ENCODE results near the gene FKRP. TPM values are rescaled to one million over a fixed set of nuclear protein-coding genes. Genes with fewer than 3 reads are reported as not detected.

The FKRP gene
- total RNA-seq, 1 experiment from 2014 or later: 19.4 TPM

- ChIA-PET POLR2A (no interaction called here), CTCF (interaction anchor here (1.0 kb wide), 1 partner anchor 85 kb away, joined by 3 read pairs; no protein-coding TSS in a partner anchor), RAD21 (ENCODE audit: low non-redundant PET in 1 of 2, low total read pairs in 2 of 2, uncharacterized antibody in 2 of 2, unreplicated experiment in 2 of 2) (interaction anchor here in 1 of 2 experiments (0.7 kb wide), 1 partner anchor 24 kb away, joined by 6 read pairs; no protein-coding TSS in a partner anchor)
- Histone ChIP-seq H4K20me1 (ENCODE audit: insufficient read depth) (no peaks in the 10 kb centered on the region), H3K9ac (ENCODE audit: low read length) (no peak overlapping the region), H3K4me1 (ENCODE audit: control insufficient read depth in 1 of 2, insufficient read depth in 2 of 2, low read length in 2 of 2) (peaks cover 6 to 16% of the 10 kb centered on the region in 2 experiments), H3K4me2 (ENCODE audit: low read length) (no peak overlapping the region), H3K9me3 (ENCODE audit: control insufficient read depth in 1 of 2, insufficient read depth in 1 of 2, low read depth in 1 of 2, low read length in 2 of 2) (no peaks in the 10 kb centered on the region), H2AFZ (ENCODE audit: low read depth, low read length, poor library complexity, severe bottlenecking) (no peak overlapping the region), H3K27ac (ENCODE audit: low read depth, low read length) (no peak overlapping the region), H3K27me3 (ENCODE audit: insufficient read depth, low read length) (no peaks in the 10 kb centered on the region), H3K9me2 (ENCODE audit: insufficient read depth) (no peaks in the 10 kb centered on the region), H3K79me2 (ENCODE audit: insufficient read depth, low read length) (no peaks in the 10 kb centered on the region), H3K36me3 (ENCODE audit: control insufficient read depth in 1 of 2, insufficient read depth in 2 of 2, low read length in 2 of 2) (peaks cover 0 to 2% of the 10 kb centered on the region in 2 experiments; a peak in 1 of 4 replicates), H3K4me3 (replicated peaks in 1 of 2; ENCODE audit: low read depth in 1 of 2, low read length in 2 of 2) (no peak overlapping the region)
- ATAC-seq (no peak), DNase-seq (ENCODE audit: low read depth, low spot score) (no peak)
- intact Hi-C loops (cut with micrococcal nuclease): no loop called here
- no peak for TF ChIP-seq CTCF (IDR thresholded peaks at IDR 0.05 in 2 of 3, conservative IDR thresholded peaks at IDR 0.05 in 1 of 3; ENCODE audit: borderline replicate concordance in 1 of 3, insufficient read depth in 1 of 3, low read depth in 2 of 3, low read length in 2 of 3)
- no peak for TF ChIP-seq SP1 (IDR thresholded peaks at IDR 0.05; ENCODE audit: low read depth)
- TF ChIP-seq TCF7L2 (IDR thresholded peaks at IDR 0.05; ENCODE audit: borderline replicate concordance, extremely low read depth, insufficient read depth, insufficient read length): no peak
- no peak for TF ChIP-seq EGR1 (IDR thresholded peaks at IDR 0.05; ENCODE audit: low read depth)
- TF ChIP-seq SRF (IDR thresholded peaks at IDR 0.05; ENCODE audit: low read depth): no peak
- no peak for TF ChIP-seq FOSL1 (IDR thresholded peaks at IDR 0.05; ENCODE audit: low read depth)
- no peak for TF ChIP-seq ZFX (IDR thresholded peaks at IDR 0.05)
- no peak for TF ChIP-seq YY1 (IDR thresholded peaks at IDR 0.05; ENCODE audit: extremely low read depth, insufficient replicate concordance, low read depth, low read length)
- TF ChIP-seq CEBPB (IDR thresholded peaks at IDR 0.05; ENCODE audit: low read depth): no peak
- TF ChIP-seq JUND (IDR thresholded peaks at IDR 0.05): no peak
- TF ChIP-seq EZH2phosphoT487 (IDR thresholded peaks at IDR 0.05; ENCODE audit: borderline replicate concordance): no peak
- no peak for TF ChIP-seq ELF1 (IDR thresholded peaks at IDR 0.05; ENCODE audit: borderline replicate concordance, low read depth)
- no peak for TF ChIP-seq MAX (IDR thresholded peaks at IDR 0.05)
- no peak for TF ChIP-seq ZBTB33 (IDR thresholded peaks at IDR 0.05; ENCODE audit: extremely low read depth, insufficient replicate concordance, low read length)
- no TSS peak for BruUV-seq (replicated peaks)
Observed at GRCh38 chr19:46755853-46756543, 10.1 kb downstream of the FKRP start.
